HG03060 (cell line): ENCODE results near the gene OTUD1.

Source experiments
- ATAC-seq: cut with Tn5 transposase; IDR thresholded peaks from one replicate; pipeline ENCODE4 v1.9.1; 2021; ENCODE audit warnings: low read depth, moderate number of reproducible peaks; ENCODE audit not compliant: unreplicated experiment

Gene OTUD1

GRCh38 chr10:23459308-23459939 is 20.5 kb downstream of the OTUD1 start:
- ATAC-seq: no peak

DNA sequence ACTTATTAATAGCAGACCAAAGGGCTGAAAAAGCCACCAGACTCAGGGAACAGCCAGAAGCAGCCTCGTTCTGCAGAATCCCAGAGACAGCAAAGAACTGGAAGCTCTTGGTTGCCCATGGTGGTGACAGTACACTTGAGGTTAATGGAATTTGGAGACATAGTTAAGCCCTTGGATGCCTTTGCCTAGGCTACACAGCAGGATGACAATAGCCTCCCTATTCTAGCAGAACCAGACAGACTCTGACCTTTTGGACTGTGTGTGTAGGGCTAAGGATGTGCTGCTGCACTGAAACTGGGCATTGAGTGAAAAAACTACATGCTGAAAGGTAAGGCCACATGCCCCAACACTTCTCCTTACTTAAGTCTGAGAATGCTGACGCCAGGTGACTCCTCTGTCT is 22.7 kb downstream of the OTUD1 start:
- ATAC-seq: no peak

DNA sequence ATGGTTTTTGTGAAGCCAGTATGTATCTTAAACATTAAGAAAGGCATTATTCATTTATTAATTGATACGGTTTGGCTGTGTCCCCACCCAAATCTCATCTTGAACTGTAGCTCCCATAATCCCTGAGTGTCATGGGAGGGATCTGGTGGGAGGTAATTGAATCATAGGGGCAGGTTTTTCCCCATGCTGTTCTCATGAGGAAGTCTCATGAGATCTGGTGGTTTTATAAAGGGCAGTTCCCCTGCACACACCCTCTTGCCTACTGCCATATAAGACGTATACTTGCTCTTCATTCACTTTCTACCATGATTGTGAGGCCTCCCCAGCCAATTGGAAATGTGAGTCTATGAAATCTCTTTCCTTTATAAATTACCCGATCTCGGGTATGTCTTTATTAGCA is 28.1 kb downstream of the OTUD1 start:
- ATAC-seq: no peak

GRCh38 chr10:23467548-23467947 is 28.7 kb downstream of the OTUD1 start:
- no peak for ATAC-seq

DNA sequence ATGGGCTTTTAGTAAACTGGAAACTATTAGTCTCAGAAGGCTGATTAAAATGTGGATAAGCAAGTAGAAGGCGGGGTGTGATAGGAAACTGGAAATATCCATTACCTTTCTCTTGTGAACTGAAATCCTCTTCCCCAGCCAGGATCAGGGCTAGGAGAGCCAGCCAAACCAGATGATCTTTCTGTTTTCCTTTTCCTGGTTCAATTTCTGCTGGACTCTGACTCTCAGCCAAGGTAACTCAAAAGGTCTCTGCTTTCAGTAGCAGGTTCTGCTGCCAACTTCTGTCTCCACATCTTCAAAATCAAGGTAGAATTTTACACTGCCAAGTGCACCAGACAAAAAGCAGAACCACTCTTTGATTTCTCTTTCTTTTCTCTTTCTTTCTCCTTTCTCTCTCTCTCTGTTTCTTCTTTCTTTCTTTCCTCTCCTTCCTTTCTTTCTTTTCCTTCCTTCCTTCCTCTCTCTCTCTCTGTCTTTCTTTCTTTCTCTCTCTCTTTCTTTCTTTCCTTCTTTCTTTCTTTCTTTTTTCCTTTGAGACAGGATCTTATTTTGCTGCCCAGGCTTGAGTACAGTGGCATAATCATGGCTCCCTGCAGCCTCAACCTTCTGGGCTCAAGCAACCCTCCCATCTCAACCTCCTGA is 30.8 kb downstream of the OTUD1 start:
- no peak for ATAC-seq

GRCh38 chr10:23472181-23472580 is 33.3 kb downstream of the OTUD1 start:
- ATAC-seq: no peak

DNA sequence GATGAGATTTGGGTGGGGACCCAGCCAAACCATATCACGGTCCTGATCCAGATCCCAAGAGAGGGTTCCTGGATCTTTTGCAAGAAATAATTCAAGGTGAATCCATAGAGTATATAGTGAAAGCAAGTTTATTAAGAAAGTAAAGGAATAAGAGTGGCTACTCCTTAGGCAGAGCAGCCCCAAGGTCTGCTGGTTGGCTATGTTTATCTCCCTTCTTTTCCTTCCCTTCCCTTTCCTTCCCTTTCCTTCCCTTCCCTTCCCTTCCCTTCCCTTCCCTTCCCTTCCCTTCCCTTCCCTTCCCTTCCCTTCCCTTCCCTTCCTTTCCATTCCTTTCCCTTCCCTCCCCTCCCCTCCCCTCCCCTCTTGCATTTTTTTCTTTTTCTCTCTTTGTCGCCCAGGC is 35.2 kb downstream of the OTUD1 start:
- ATAC-seq: no peak

DNA sequence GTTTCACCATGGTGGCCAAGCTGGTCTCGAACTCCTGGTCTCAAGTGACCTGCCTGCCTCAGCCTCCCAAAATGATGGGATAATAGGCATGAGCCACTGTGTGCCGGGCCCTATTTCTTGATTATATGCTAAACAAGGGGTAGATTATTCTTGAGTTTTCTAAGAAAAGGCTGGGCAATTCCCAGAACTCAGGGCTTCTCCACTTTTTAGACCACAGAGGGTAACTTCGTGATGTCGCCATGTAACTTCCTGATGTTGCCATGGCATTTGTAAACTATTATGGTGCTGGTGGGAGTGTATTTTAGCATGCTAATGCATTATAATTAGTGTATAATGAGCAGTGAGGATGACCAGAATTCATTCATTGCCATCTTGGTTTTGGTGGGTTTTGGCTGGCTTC is 35.8 kb downstream of the OTUD1 start:
- ATAC-seq: no peak

- ATAC-seq: no peak
Measured at GRCh38 chr10:23478570-23478969, 39.7 kb downstream of the OTUD1 start.

GRCh38 chr10:23479798-23480473 is 41.1 kb downstream of the OTUD1 start:
- ATAC-seq: no peak

GRCh38 chr10:23481363-23481961 is 42.6 kb downstream of the OTUD1 start:
- no peak for ATAC-seq

DNA sequence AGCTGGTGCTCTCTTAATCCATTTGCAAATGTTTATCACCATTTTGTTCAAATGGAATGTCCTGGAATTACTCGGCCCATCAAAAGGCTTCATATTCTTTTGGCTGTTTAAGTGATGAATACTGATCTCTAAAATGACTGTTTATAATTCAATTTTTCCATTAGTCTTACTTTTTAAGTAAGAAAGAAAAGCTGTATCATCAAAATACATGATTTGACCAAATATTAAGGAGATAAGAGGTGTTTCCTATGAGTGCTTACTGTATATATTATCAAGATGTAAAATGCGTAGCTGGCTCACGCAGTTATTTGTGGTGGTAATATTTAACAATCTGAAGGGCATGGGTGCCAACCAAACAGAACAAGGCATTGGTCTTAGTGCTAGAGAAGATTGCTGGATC is 51.2 kb downstream of the OTUD1 start:
- ATAC-seq: no peak
